HG03457 (cell line): Measurements from ENCODE around the gene DNAJC21.

Source experiments
- ATAC-seq: cut with Tn5 transposase; IDR thresholded peaks from one replicate; pipeline ENCODE4 v1.9.1; 2021; ENCODE audit warnings: moderate number of reproducible peaks; ENCODE audit not compliant: unreplicated experiment

Gene DNAJC21

DNA sequence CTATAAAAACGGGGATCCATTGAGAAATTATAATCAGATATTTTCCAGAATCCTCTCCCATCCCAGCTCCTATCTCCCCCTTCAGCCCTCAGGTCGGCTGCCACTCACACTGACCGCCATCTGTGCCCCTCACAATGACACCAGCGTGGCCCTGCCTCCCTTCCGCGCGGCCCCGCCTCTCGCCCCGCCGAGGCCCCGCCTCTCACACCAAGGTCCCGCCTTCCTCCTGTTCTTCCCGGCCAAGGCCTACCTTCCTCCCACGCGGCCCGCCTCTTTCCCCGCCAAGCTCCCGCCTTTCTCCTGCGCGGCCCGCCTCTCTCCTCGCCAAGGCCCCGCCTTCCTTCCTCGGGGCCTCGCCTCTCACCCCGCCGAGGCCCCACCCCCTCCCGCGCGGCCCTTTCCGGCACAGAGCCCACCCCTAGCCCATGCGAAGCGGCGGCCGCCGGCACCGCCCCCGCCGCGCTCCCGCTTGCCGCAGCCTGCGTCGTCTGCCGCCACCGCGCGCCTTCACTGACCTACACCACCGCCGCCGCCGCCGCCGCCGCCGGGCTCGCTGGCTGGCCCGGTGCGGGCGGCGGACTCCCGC is at the start of gene DNAJC21:
DNAJC21 (plus strand) TSS at position 426 of the 586 bp plus-strand sequence. CDS start 261 bp downstream, outside the sequence.
- peak; percentile 77 for ATAC-seq

DNA sequence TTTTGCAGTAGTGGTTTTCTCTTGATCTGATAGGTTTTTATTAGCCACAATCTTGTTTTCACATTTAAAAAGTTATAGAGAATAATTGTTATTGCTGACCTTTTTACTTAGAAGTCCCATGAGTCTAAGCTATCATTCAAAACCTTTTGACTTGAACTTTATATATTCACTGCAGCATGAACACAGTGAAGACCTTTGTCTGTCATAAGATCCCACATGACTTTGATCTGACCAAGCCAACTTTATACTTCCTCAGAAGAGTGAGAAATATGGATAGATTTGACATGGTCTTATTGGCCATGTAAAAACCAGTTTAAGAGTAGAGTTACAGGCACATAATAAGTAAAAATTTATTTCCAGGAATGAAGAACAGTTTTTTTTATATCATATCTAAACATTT is 48.1 kb upstream of the DNAJC21 start:
- no peak for ATAC-seq

DNA sequence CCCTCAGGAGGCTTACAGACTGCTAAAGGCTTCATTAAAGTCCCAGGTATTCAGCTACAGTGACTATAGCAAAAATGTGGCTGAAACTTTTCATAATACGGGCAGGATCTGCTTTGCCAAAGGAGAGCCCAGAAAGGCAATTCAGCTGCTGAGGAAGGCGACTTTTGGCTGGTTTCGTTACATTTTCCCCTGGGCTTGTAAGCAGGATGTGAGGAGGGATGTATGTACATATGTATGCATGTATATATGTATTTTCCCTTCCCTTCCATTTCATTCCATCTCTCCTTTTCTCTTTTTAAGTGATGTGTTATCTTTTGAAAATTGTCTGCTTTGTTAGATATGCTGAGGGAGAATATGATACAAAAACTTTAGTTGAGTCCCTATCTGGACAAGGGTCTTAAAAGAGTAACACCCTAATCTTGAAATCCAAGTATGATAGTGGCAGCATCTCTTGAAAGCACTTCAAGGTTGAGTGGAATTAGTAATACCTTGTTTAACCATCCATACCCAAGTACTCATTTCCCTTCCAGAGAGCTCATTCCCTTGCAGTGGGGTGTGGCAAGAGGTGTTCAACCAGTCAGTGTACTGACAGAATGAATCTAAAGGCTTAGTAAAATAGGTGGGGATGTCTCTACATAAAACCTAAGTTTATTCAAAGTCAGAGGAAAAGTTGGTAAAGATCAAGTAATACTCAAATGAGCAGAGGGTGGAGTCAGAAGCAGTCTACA is 42.8 kb upstream of the DNAJC21 start:
- ATAC-seq = no peak

DNA sequence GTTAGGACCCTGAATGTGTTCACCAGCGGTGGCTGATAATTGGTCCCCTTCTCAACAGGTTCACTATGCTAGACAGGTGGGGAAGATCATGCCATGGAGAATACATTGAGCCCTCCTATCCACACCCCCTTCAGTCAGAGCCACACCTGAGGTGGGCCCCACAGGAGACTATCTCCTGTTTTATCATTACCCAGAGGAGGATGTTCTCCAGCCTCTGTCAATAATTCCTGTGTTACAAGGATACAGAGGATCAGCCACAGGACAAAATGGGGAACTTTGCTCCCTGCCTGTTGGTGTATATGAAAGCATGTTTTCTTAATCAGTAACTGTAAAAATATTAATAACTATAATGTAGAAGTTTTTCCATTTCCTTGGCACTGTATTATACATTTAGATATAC is 40.0 kb upstream of the DNAJC21 start:
- ATAC-seq = no peak

DNA sequence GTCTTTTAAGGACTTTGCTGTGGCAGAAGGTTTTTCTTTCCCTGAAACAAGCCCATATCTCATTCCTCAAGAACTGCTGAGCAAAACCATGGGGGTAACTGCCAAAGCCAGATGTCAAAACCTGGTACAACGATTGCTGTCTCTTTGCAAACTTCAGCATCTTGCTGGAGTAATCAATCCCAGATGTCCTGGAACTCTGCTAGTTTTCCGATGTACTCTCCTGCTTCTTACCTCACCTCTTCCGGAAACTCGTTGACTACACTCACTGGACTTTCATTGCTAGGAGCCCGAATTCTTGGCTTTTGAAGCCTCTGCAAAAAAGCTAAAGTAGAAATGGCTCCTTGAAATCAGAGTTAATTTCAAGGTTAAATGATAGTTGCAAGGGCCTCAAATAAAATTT is 37.4 kb upstream of the DNAJC21 start:
- no peak for ATAC-seq

DNA sequence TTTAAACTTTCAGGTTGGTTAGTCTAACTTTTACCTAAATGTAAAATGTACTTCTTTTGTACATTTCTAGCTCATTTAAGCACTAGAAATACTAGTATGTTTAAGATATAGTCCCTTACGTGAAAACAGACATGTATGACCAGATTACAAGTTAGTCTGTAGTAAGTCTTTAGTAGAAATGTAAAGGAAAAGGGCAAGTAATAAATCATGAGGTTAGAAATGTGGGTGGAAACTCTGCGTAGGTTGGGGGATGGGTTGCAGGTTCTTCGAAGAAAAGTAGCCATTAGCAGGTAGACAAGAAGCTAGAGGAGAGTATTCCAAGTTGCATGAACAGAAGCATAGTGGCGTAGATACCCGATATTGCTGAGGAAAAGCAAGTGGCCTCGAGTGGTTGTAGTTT is 36.9 kb upstream of the DNAJC21 start:
- ATAC-seq = no peak

DNA sequence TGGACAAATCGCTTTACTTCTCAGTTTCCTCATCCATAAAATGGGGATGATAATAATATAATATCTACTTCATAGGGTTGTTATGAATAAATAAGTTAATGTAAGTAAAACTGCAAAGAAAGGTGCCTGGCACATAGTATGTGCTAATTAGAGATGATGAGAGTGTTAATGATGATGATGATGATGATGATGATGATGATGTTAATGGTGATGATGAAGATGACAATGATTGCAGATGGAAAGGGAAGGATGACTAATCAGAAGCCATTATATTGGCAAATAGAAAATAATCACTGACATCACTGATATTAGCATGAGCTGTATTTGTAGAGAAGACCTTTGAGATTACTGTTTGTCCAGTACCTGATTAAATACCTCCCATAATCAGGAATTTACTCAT is 34.6 kb upstream of the DNAJC21 start:
- ATAC-seq = no peak

DNA sequence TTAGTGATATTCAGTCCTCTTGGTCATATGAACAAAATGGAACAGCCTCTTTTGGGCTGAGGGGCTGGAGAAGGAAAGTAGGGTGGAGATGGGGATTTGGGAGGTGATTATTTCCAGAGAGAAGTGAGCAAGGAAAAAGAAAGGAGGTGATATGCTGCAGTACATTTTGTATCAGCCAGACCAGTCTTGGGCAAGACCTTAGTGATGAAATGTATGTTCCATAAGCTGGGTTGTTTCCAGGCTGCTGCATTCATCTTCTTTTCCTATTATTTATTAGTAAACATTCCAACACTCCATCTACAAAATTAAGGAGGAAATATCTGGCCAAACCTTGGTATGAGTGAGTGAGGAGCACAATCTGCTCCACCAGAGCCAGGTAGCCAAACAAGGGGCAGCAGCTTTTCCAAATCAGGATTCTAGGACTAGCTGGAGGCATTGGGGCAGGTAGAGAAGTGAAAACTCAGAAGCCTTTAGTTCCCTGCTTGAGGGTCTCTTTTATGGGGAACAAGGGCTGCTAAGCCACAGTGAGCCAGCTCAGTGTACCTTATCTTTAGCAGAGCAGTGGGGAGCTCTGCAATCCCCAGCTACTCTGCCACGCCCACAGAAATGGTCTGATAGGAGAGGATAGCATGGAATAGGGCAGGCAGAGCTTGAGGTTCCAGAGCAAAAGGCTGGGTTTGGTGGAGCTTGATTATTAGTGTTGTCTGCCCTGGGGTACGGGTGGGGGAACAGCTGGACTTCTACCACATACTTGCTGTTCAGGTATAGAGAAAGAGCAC is 33.5 kb upstream of the DNAJC21 start:
- ATAC-seq = no peak

DNA sequence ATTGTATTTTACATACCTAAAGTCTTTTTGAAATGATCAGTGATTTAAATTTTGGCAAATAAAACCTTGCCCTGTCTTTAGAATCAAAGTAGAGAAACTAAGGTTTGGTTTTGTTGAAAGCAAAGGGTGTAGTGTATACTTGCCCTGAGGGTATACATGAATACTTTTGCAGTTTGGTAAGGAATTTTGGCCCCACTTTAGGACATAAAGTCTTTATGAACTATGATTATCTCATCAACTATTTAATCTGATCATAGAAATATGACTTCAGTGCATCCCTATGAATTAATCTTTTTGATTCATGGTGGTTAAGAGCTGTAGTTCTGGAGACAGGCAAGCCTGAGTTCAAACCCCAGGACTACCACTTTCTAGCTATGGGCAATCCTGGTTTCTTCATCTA is 31.7 kb upstream of the DNAJC21 start:
- ATAC-seq = no peak

DNA sequence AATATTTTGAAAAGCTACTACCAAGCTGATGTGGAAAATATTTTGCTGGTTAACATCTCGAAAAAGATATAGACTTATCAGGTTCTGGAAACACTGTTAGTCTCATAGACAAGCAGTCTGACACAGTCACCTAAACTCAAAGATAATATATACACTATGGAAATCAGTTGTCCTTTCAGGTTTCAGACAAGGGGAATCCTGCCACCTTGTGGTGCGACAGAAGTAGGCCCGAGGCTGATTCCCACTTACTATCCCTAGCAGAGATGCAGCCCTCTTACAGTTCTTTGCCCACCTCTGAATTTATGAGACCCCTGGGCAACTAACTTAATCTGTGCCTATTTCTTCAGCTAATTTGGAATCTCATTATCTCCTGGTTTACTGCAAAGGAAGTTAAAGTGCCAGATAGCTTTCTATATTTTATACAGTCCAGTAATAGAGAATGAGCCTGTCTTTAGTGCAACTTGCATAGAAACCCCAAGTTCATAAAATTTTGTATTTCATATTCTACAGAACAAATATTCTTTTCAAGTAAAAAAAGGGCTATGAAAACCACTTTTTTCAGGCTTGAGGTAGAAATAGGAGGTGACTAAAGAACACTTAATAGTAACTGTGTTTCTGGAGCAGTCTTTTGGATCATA is 31.0 kb upstream of the DNAJC21 start:
- no peak for ATAC-seq

DNA sequence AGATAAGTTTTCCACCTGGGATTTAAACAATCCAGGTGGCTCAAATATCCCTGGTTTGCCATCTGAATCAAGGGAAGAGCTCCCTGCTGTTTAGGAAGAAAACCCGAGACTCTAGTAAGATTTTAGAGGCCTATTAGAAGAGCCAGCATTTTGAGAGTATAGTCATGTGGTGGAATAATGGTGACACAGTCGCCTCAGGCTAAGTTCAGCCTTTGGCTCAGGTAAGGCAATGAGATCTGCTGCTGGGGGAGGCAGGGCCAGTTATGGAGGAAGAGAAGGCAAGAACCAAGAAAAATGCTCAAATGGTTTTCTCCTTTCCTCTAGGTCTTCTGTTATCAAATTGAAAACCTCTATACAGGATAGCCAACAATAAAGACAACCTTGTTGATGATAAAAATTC is 30.3 kb upstream of the DNAJC21 start:
- ATAC-seq = no peak

DNA sequence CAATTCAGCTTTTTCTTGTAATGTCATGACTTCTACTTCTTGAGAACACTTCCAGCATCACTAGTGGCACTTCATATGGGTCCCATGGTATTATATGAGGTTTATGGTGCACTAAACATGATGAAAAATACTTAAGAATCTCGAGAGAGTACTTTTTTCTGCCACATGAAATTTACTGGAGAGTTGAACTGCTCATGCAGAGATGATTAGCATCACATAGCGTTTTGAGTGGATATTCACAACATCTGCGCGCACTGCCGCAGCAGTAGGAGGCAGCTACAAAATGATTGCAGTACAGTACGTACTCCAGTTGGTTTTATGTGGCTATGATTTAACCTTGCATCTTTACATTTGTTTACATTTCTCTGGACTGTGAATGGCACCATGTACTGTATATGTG is 28.7 kb upstream of the DNAJC21 start:
- no peak for ATAC-seq

DNA sequence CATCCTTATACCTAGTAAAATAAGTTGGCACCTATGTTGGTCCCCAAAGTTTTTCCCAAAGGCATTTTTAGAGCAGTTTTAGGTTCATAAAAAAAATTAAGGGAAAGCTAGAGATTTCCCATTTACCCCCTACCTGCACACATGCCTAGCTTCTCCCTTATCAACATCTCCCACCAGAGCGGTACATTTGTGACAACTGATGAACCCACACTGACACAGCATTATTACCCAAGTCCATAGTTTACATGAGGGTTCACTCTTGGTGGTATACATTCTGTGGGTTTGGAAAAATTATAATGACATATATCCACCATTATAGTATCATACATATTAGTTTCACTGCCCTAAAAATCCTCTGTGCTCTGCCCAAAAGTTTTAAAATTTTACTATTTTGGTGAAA is 26.1 kb upstream of the DNAJC21 start:
- ATAC-seq = no peak

DNA sequence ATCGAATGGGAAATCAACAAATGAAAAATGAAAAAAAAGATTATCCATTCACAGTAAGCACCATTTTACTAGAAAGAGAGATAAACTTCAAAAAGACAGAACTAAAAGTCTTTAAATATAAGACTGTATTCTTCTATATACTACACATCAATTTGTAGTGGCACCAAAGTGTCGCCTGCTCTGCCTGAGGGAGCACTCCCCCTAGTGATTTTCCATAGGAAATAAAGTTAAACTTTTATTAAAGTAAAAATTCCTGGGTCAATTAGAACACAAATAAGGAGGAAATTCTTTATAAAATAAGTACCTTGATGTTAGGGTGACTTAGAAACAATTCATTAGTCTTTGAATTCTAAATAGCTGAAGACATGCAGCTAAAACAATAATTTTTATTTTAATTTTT is 23.8 kb upstream of the DNAJC21 start:
- ATAC-seq = no peak

DNA sequence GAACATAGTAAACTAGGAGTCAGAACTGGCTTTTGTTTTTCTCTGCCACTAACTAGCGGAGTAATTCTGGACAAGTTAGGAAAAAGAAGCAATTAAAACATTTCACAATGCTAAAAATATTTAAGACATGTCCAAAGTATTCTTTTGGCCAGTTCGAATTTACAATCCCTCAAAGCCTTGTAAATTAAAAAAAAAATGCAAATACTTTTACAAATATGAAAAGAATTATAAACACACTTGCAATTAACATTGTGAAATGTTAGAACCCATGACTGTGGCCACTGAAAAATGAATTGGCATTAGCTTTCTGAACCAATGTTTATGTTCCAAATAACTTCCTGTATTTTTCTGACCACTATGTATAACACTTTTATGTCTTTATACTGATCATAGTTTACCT is 16.3 kb upstream of the DNAJC21 start:
- ATAC-seq = no peak

DNA sequence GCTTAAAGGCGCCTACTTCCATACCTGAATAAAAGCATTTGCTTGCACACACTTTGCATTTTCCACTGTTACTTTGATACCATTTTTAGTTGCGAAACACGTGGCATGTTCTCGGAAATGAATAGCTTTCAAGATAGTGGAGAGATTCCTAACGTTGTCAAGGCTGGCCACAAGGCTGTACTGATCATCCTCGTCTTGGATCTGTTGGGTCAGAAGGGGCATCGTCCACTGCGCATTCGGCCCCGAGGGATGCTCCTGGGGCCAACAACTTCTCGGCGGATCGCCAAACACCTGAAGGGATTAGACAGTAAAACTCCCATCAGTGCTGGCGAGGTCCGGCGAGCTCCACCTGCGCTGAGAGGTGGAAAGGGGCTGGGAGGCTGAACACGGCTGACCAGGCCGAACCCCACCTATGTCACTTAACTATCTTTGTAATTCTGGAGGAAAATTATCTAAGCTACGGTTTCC is 14.7 kb upstream of the DNAJC21 start:
- peak; percentile 4 for ATAC-seq

DNA sequence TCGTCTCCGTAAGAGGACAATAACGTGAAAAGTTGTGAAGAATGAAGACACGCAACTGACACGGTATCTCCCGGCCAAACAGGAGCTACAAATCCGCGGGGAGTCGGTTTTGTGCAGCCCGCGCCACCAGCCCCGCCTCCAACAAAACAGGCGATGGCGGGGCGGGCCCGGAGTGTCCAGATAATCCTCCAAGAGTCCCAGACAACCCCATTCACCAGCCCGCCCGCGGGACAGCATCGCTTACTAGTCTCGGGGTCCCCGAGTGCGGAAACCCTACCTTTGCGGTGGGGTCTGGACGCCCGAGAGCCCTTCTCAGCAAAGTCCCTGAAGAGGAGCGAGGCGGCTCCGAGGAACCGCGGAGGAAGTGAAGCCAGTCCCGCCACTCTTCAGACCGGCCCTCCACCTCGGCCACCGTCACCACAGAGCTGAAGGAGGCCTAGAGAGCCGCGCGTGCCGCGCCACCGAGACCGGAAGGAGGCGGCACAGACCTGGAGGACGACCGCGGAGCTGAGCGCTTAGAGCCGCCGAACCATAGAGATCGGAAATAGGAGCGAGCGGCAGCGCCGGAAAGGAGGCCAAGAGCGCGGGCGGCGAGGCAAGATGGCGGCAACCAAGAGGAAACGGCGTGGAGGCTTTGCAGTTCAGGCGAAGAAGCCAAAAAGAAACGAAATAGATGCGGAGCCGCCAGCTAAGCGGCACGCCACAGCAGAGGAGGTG is 14.1 kb upstream of the DNAJC21 start, which contains the start of the genes BRIX1 and RAD1:
BRIX1 (plus strand) TSS at position 573 of the 717 bp plus-strand sequence; CDS start at position 601, 28 bp downstream.
RAD1 (minus strand) TSS at position 366 of the 717 bp plus-strand sequence. CDS start 612 bp downstream, outside the sequence.
- peak; percentile 96 for ATAC-seq

DNA sequence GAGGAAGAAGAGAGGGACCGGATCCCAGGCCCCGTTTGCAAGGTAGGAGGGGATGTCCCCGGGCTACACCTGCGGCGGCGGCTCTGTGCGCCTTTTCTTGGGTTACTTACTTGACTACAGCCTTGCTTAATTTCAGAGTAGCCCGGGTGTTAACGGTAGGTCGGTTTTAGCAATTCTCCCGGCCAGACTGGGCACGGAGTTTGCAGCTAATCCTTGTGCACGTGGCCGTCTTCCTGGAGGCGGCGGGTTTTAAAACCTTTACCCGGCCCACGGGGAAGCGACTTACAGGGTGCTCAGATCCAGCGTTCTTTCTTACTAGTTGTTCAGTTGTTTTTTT is 13.5 kb upstream of the DNAJC21 start:
- peak; percentile 7 for ATAC-seq

DNA sequence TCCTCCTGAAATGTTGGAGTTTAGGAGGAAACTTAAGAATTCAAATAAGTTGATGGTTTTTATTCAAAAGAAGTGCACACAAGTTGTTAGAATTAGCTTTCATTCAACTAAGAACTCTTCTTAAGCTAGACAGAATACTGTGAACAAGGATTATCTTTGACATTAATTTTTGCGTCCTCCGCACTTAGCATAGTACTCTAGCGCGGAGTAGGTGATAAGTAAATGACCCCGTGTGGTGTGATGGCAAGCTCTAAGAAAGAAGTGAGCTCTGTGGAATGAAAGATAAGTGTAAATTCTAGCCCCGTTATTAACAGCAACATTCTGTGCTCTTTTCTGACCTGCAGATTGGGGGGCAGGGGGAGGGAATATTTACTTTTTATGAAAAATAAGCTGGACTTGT is 12.8 kb upstream of the DNAJC21 start:
- no peak for ATAC-seq

DNA sequence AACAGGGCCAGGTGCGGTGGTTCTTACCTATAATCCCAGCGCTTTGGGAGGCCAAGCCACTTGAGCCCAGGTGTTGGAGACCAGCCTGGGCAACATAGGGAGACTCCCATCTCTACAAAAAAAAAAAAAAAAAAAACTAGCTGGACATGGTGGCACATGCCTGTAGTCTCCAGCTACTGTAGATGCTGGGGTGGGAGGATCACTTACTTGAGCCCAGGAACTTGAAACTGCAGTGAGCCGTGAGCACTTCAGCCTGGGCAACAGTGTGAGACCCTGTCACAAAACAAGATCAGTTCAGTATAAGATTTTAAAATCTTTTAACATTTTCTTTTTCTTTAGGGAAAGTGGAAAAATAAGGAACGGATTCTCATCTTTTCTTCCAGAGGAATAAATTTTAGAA is 11.3 kb upstream of the DNAJC21 start:
- no peak for ATAC-seq

DNA sequence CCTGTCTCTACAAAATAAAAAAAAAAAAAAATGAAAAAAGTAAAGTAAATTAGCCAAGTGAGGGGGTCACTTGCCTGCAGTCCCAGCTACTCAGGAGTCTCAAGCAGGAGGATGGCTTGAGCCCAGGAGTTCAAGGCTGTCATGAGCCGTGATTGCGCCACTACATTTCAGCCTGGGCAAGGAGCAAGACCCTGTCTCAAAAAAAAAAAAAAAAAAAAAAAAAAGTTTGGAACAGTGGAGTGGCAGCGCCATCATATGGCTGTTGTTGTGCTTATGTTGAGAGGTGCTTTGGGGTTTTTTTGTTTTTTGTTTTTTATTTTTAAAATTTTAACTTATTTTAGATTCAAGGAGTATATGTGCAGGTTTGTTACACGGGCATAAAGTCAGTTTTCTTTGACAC is 10.3 kb upstream of the DNAJC21 start:
- ATAC-seq = no peak
